Neural cell (in vitro differentiated cells): ENCODE measurements around the gene HOXC6. TPM values are rescaled to one million over a fixed set of nuclear protein-coding genes. Genes with fewer than 3 reads are reported as not detected.

Source experiments
- H2AFZ ChIP-seq: fragments of 200-600, 300-800 bp; sonication (generic), shearing (Covaris generic); 2 replicates; pipeline ENCODE4 v1.6.0; 2014; ENCODE audit warnings: low read depth, mild to moderate bottlenecking, antibody characterized with exemption, low read length, moderate library complexity
- H3F3A ChIP-seq: fragments of 200-600 bp; shearing (Covaris generic); 2 replicates; pipeline ENCODE4 v1.6.1; 2016; ENCODE audit warnings: mild to moderate bottlenecking, moderate library complexity, mixed read lengths, antibody characterized with exemption, low read length; ENCODE audit not compliant: insufficient read depth, poor library complexity, severe bottlenecking
- H3K27ac ChIP-seq: fragments of 200-600, 300-800 bp; sonication (generic), shearing (Covaris generic); 2 replicates; pipeline ENCODE4 v1.5.1; 2014; ENCODE audit warnings: mild to moderate bottlenecking, low read length, moderate library complexity
- H3K27me3 ChIP-seq: fragments of 300-800, 200-600 bp; sonication (generic), shearing (Covaris generic); 2 replicates; pipeline ENCODE4 v1.6.0; 2014; ENCODE audit warnings: mild to moderate bottlenecking, low read depth, low read length, moderate library complexity; ENCODE audit not compliant: insufficient read depth
- H3K36me3 ChIP-seq: fragments of 300-800, 200-600 bp; sonication (generic), shearing (Covaris generic); 2 replicates; pipeline ENCODE4 v1.5.1; 2014; ENCODE audit warnings: mild to moderate bottlenecking, antibody characterized with exemption, low read length, moderate library complexity; ENCODE audit not compliant: insufficient read depth
- H3K4me2 ChIP-seq: fragments of 300-800, 200-600 bp; sonication (generic), shearing (Covaris generic); 2 replicates; pipeline ENCODE4 v1.6.0; 2014; ENCODE audit warnings: mild to moderate bottlenecking, low read length
- H3K4me3 ChIP-seq: fragments of 300-800, 200-600 bp; sonication (generic), shearing (Covaris generic); 2 replicates; pipeline ENCODE4 v1.5.1; 2014; ENCODE audit warnings: mild to moderate bottlenecking, low read length, moderate library complexity
- H3K79me2 ChIP-seq: fragments of 200-600 bp; shearing (Covaris generic); replicated peaks from 2 replicates; pipeline ENCODE4 v1.6.0; 2014; ENCODE audit warnings: mild to moderate bottlenecking, low read length, moderate library complexity; ENCODE audit not compliant: insufficient read depth
- H3K9ac ChIP-seq: fragments of 300-800, 200-600 bp; sonication (generic), shearing (Covaris generic); 2 replicates; pipeline ENCODE4 v1.6.1; 2016; ENCODE audit warnings: mild to moderate bottlenecking, low read length, mixed read lengths
- H3K9me2 ChIP-seq: fragments of 200-600 bp; shearing (Covaris generic); 2 replicates; pipeline ENCODE4 v1.6.1; 2016; ENCODE audit warnings: mild to moderate bottlenecking, low read length, mixed read lengths; ENCODE audit not compliant: insufficient read depth
- H3K9me3 ChIP-seq: fragments of 200-600, 300-800 bp; sonication (generic), shearing (Covaris generic); 2 replicates; pipeline ENCODE4 v1.6.1; 2016; ENCODE audit warnings: mild to moderate bottlenecking, mixed run types, low read length, moderate library complexity, mixed read lengths
- H4K20me1 ChIP-seq: fragments of 200-600 bp; shearing (Covaris generic); 2 replicates; pipeline ENCODE4 v1.6.1; 2016; ENCODE audit warnings: mild to moderate bottlenecking, mixed run types; ENCODE audit not compliant: insufficient read depth
- EP300 ChIP-seq: fragments of 450-650 bp; conservative IDR thresholded peaks from 2 replicates; pipeline ENCODE4 v1.6.1; 2014; ENCODE audit warnings: antibody characterized with exemption, mild to moderate bottlenecking, moderate library complexity; ENCODE audit not compliant: poor library complexity, severe bottlenecking
- EZH2 ChIP-seq: fragments of 200-600, 300-800 bp; shearing (Covaris generic), sonication (generic); IDR thresholded peaks from 2 replicates; pipeline ENCODE4 v1.6.1; 2014; ENCODE audit warnings: antibody characterized with exemption, low read length, borderline replicate concordance, mild to moderate bottlenecking; ENCODE audit not compliant: insufficient read depth, poor library complexity, severe bottlenecking
- MXI1 ChIP-seq: fragments of 450-650 bp; conservative IDR thresholded peaks from 2 replicates; pipeline ENCODE4 v1.6.1; 2014; ENCODE audit warnings: antibody characterized with exemption, mild to moderate bottlenecking; ENCODE audit not compliant: poor library complexity, severe bottlenecking
- POLR2AphosphoS5 ChIP-seq: IDR thresholded peaks from 2 replicates; pipeline ENCODE4 v1.6.1; 2012
- RAD21 ChIP-seq: fragments of 450-650 bp; conservative IDR thresholded peaks from 2 replicates; pipeline ENCODE4 v1.6.1; 2014; ENCODE audit warnings: antibody characterized with exemption, mild to moderate bottlenecking, moderate library complexity
- SMC3 ChIP-seq: fragments of 450-650 bp; conservative IDR thresholded peaks from 2 replicates; pipeline ENCODE4 v1.6.1; 2014; ENCODE audit warnings: antibody characterized with exemption, mild to moderate bottlenecking, moderate library complexity; ENCODE audit not compliant: poor library complexity
- TAF1 ChIP-seq: IDR thresholded peaks from 2 replicates; pipeline ENCODE4 v1.6.1; 2012; ENCODE audit warnings: low read depth
- polyA plus RNA-seq: library from polyadenylated mRNA; depleted of rRNA; stranded (reverse); fragments of >200 nt; gene quantifications from 2 replicates; pipeline ENCODE4 v1.2.3, GENCODE V29; 2014
- TF ChIP-seq, protein P1 (sequence below): IDR thresholded peaks from 2 replicates; pipeline ENCODE4 v1.6.1; 2012; ENCODE audit warnings: borderline replicate concordance
- TF ChIP-seq, protein P2 (sequence below): fragments of 450-650 bp; IDR thresholded peaks from 2 replicates; pipeline ENCODE4 v1.5.1; 2014; ENCODE audit warnings: antibody characterized with exemption, mild to moderate bottlenecking, moderate library complexity; ENCODE audit not compliant: poor library complexity, severe bottlenecking

The HOXC6 gene
- polyA plus RNA-seq, 1 donor from 2014 or later: not detected

DNA sequence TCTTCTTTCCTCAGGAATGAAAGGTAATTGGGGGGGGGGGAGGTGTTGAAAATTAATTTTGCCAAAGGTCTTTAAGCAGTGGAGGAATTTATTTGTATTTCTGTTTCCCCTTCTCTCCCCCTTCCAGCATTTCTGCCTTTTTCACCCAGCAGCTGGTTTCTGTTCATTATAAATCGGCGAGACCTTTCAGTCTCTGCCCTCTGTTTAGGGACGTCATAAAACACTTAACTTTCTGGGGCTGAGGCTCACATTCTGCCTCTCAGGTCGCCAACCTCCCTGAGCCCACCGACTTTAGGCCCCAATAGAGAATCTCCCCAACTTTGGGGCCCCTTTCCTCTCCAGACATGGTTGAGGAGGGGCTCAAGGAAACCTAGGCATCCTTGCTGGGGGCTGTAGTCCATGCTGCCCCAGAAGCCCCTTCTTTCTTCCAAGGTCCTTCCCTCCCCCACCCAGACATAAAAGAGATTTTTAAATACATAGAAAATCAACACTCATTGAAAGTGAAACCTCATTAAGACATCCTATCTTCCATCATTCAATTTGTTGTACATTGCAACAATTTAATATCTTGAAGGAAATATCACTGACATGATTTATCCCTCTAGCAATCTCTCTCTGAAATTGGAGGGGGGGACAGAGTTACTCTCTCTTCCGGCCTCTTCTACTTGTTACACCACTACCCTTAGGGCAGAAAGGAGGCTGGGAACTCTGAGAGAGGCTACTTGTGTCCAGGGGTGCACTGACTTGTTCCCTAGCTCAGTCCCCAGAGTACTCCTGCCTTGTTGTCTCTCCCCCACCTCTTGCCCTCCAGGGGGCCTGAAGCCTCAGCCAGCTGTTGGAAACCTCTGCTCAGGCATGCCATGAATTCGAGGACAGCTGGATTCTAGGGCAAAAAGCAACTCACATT lies 2.5 kb upstream of the HOXC6 start:
- TF ChIP-seq RAD21: no peak
- TF ChIP-seq, protein P1, sequence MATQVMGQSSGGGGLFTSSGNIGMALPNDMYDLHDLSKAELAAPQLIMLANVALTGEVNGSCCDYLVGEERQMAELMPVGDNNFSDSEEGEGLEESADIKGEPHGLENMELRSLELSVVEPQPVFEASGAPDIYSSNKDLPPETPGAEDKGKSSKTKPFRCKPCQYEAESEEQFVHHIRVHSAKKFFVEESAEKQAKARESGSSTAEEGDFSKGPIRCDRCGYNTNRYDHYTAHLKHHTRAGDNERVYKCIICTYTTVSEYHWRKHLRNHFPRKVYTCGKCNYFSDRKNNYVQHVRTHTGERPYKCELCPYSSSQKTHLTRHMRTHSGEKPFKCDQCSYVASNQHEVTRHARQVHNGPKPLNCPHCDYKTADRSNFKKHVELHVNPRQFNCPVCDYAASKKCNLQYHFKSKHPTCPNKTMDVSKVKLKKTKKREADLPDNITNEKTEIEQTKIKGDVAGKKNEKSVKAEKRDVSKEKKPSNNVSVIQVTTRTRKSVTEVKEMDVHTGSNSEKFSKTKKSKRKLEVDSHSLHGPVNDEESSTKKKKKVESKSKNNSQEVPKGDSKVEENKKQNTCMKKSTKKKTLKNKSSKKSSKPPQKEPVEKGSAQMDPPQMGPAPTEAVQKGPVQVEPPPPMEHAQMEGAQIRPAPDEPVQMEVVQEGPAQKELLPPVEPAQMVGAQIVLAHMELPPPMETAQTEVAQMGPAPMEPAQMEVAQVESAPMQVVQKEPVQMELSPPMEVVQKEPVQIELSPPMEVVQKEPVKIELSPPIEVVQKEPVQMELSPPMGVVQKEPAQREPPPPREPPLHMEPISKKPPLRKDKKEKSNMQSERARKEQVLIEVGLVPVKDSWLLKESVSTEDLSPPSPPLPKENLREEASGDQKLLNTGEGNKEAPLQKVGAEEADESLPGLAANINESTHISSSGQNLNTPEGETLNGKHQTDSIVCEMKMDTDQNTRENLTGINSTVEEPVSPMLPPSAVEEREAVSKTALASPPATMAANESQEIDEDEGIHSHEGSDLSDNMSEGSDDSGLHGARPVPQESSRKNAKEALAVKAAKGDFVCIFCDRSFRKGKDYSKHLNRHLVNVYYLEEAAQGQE: no peak
- TF ChIP-seq, protein P2, sequence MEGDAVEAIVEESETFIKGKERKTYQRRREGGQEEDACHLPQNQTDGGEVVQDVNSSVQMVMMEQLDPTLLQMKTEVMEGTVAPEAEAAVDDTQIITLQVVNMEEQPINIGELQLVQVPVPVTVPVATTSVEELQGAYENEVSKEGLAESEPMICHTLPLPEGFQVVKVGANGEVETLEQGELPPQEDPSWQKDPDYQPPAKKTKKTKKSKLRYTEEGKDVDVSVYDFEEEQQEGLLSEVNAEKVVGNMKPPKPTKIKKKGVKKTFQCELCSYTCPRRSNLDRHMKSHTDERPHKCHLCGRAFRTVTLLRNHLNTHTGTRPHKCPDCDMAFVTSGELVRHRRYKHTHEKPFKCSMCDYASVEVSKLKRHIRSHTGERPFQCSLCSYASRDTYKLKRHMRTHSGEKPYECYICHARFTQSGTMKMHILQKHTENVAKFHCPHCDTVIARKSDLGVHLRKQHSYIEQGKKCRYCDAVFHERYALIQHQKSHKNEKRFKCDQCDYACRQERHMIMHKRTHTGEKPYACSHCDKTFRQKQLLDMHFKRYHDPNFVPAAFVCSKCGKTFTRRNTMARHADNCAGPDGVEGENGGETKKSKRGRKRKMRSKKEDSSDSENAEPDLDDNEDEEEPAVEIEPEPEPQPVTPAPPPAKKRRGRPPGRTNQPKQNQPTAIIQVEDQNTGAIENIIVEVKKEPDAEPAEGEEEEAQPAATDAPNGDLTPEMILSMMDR: no peak
- no peak for TF ChIP-seq SMC3
- no peak for TF ChIP-seq EZH2
- no peak for TF ChIP-seq POLR2AphosphoS5
- no peak for TF ChIP-seq TAF1
- TF ChIP-seq MXI1: no peak
- TF ChIP-seq EP300: no peak
- Histone ChIP-seq H3K4me3 (no peak overlapping the region), H3K36me3 (no peaks in the 10 kb centered on the region), H3K79me2 (no peaks in the 10 kb centered on the region), H3K4me2 (no peak overlapping the region), H2AFZ (no peak overlapping the region), H3F3A (no peaks in the 10 kb centered on the region), H4K20me1 (no peaks in the 10 kb centered on the region), H3K27ac (no peak overlapping the region), H3K9me2 (no peaks in the 10 kb centered on the region), H3K27me3 (peaks cover 99% of the 10 kb centered on the region), H3K9me3 (no peaks in the 10 kb centered on the region), H3K9ac (no peak overlapping the region)

DNA sequence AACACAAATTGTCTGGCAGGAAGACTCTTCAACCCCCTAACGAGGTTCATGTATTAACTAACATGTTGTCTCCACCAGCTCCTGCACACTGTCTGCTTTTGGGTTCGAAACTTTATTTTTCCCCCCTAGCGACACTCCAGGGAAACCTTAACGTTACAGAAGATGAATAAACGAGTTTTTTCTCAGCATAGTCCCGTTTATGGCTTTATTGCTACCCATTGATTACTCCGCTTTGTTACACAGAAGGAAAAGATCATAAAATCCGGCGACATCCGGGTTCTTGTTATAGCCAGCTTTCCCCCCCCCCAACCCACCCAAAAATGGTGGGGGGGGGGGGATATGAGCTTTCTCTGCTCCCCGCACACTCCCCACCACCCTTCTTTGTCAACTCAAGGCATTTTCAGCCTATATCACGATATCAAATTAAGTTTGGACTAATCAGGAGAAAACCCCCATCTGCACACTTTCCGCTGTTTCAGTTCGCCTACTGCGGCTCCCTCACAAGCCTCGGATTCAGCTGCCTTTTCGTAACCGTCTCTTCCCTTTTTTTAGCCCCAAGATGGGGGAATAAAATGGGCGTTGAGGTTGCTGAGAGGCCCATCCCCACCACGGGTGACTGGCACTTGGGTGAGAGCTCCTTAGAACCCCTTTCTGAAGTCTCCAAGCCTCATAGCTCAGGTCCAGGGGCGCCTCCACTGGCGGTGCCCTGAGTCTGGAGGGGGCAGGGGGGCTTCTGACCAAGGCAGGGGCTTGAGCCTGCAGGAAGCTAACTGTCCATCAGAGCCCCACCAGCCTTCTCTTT lies 1.4 kb upstream of the HOXC6 start:
- H3K27me3 ChIP-seq: peaks cover 99% of the 10 kb centered on the region
- TF ChIP-seq, protein P1: no peak
- TF ChIP-seq EP300: no peak
- TF ChIP-seq SMC3: no peak
- TF ChIP-seq POLR2AphosphoS5: no peak
- TF ChIP-seq, protein P2: no peak
- TF ChIP-seq MXI1: no peak
- TF ChIP-seq RAD21: no peak
- TF ChIP-seq TAF1: no peak
- no peak for TF ChIP-seq EZH2
- H3F3A ChIP-seq: no peaks in the 10 kb centered on the region
- H3K9me3 ChIP-seq: no peaks in the 10 kb centered on the region
- H3K27ac ChIP-seq: no peak overlapping the region
- no peak overlapping the region for H3K4me2 ChIP-seq
- no peak overlapping the region for H3K4me3 ChIP-seq
- H3K36me3 ChIP-seq: no peaks in the 10 kb centered on the region
- no peak overlapping the region for H3K9ac ChIP-seq
- no peaks in the 10 kb centered on the region for H4K20me1 ChIP-seq
- H3K9me2 ChIP-seq: no peaks in the 10 kb centered on the region
- H3K79me2 ChIP-seq: no peaks in the 10 kb centered on the region
- H2AFZ ChIP-seq: no peak overlapping the region
